H7 (cell line): ENCODE results near the gene ANP32A. TPM values are rescaled to one million over a fixed set of nuclear protein-coding genes. Genes with fewer than 3 reads are reported as not detected.
"Not testable (repeated sequence)": the region's sequence is repeated elsewhere in the genome, so short reads cannot be mapped to it uniquely, and the experiment has no call there.

ENCODE experiments used
- DNase-seq: peaks from one replicate; pipeline ENCODE4 v3.0.0; 2012
- H3K27me3 ChIP-seq: 2 replicates; pipeline ENCODE4 v1.6.0; 2011; ENCODE audit warnings: mild to moderate bottlenecking, low read length; ENCODE audit not compliant: control insufficient read depth, insufficient read depth
- H3K36me3 ChIP-seq: replicated peaks from 2 replicates; pipeline ENCODE4 v1.5.1; 2011; ENCODE audit warnings: low read length; ENCODE audit not compliant: control insufficient read depth, insufficient read depth
- H3K4me3 ChIP-seq: 2 replicates; pipeline ENCODE4 v1.5.1; 2011; ENCODE audit warnings: low read depth, mild to moderate bottlenecking, control low read depth, low read length, moderate library complexity; ENCODE audit not compliant: insufficient read depth
- total RNA-seq: library from RNA; depleted of rRNA; stranded (reverse); fragments of >200 nt; shearing (Covaris generic); gene quantifications from 2 replicates; pipeline ENCODE4 v1.2.3, GENCODE V29; 2014; rRNA removed

Gene ANP32A
- 107 and 138 TPM in 2 replicates for total RNA-seq

GRCh38 chr15:68820295-68821189, at the start of gene ANP32A:
TSS of gene ANP32A (minus strand) at chr15:68820895. CDS start at chr15:68820751, 144 bp downstream.
- H3K36me3 ChIP-seq, result peaks cover 2% of the 10 kb centered on the region
- peak within 1 kb of the TSS; percentile 99 for H3K4me3 ChIP-seq
- peak; percentile 100 for DNase-seq
- H3K27me3 ChIP-seq, result peaks cover 20% of the 10 kb centered on the region

GRCh38 chr15:68868296-68868695, 47.6 kb upstream of the ANP32A start:
- Histone ChIP-seq H3K27me3 (no peaks in the 10 kb centered on the region), H3K4me3 (no peak overlapping the region), H3K36me3 (no peaks in the 10 kb centered on the region)
- no peak for DNase-seq

- no peaks in the 10 kb centered on the region for H3K36me3 ChIP-seq
- H3K27me3 ChIP-seq, result no peaks in the 10 kb centered on the region
- no peak overlapping the region for H3K4me3 ChIP-seq
- DNase-seq, result no peak
Measured at GRCh38 chr15:68862415-68862814, 41.7 kb upstream of the ANP32A start.

GRCh38 chr15:68858666-68859065, 38.0 kb upstream of the ANP32A start:
- not testable (repeated sequence) for H3K4me3 ChIP-seq, DNase-seq, H3K36me3 ChIP-seq, H3K27me3 ChIP-seq

- H3K27me3 ChIP-seq, H3K36me3 ChIP-seq, H3K4me3 ChIP-seq, DNase-seq: not testable (repeated sequence)
Measured at GRCh38 chr15:68857443-68857842, 36.7 kb upstream of the ANP32A start.

GRCh38 chr15:68852461-68852860, 31.8 kb upstream of the ANP32A start:
- H3K27me3 ChIP-seq, result no peaks in the 10 kb centered on the region
- H3K4me3 ChIP-seq, result no peak overlapping the region
- H3K36me3 ChIP-seq, result no peaks in the 10 kb centered on the region
- no peak for DNase-seq

- DNase-seq, result no peak
- no peaks in the 10 kb centered on the region for H3K27me3 ChIP-seq
- H3K4me3 ChIP-seq, result no peak overlapping the region
- no peaks in the 10 kb centered on the region for H3K36me3 ChIP-seq
Measured at GRCh38 chr15:68851971-68852370, 31.3 kb upstream of the ANP32A start.

- H3K36me3 ChIP-seq, result no peaks in the 10 kb centered on the region
- DNase-seq, result no peak
- no peak overlapping the region for H3K4me3 ChIP-seq
- no peaks in the 10 kb centered on the region for H3K27me3 ChIP-seq
Measured at GRCh38 chr15:68849497-68849896, 28.8 kb upstream of the ANP32A start.

GRCh38 chr15:68846851-68847439, 26.2 kb upstream of the ANP32A start:
- H3K27me3 ChIP-seq, result peaks cover 11% of the 10 kb centered on the region; the same call in 1 of the 2 replicates
- H3K36me3 ChIP-seq, result no peaks in the 10 kb centered on the region
- no peak for DNase-seq
- H3K4me3 ChIP-seq, result no peak overlapping the region

- Histone ChIP-seq H3K4me3 (no peak overlapping the region), H3K36me3 (no peaks in the 10 kb centered on the region), H3K27me3 (peaks cover 11% of the 10 kb centered on the region; the same call in 1 of the 2 replicates)
- DNase-seq, result no peak
Measured at GRCh38 chr15:68844856-68845550, 24.3 kb upstream of the ANP32A start.

GRCh38 chr15:68843425-68844311, 23.0 kb upstream of the ANP32A start:
- DNase-seq, result peak; percentile 82
- Histone ChIP-seq H3K4me3 (peak overlapping the region; percentile 48), H3K27me3 (peaks cover 11% of the 10 kb centered on the region; the same call in 1 of the 2 replicates), H3K36me3 (no peaks in the 10 kb centered on the region)

- Histone ChIP-seq H3K4me3 (no peak overlapping the region), H3K36me3 (no peaks in the 10 kb centered on the region), H3K27me3 (peaks cover 11% of the 10 kb centered on the region; the same call in 1 of the 2 replicates)
- DNase-seq, result no peak
Measured at GRCh38 chr15:68842958-68843357, 22.3 kb upstream of the ANP32A start.

GRCh38 chr15:68834346-68834745, 13.7 kb upstream of the ANP32A start:
- no peak for DNase-seq
- no peaks in the 10 kb centered on the region for H3K36me3 ChIP-seq
- peaks cover 4% of the 10 kb centered on the region; the same call in 1 of the 2 replicates for H3K27me3 ChIP-seq
- no peak overlapping the region for H3K4me3 ChIP-seq
